CD4-positive, alpha-beta T cell treated with Interleukin-17A for 1 hour (primary cell): ENCODE measurements around the gene SPHK1.
A peak's percentile ranks its signal among the peaks of the same experiment; 100 is the strongest.

Experiments used
- DNase-seq: peaks from one replicate; pipeline ENCODE4 v3.0.0-alpha.2; 2020

SPHK1 gene

GRCh38 chr17:76410328-76410965 lies 26.0 kb downstream of the SPHK1 start:
- no peak for DNase-seq

- DNase-seq = no peak
These were observed 26.8 kb downstream of the SPHK1 start for GRCh38 chr17:76411247-76411646.

GRCh38 chr17:76414334-76415295 lies 30.2 kb downstream of the SPHK1 start:
- DNase-seq = no peak

- no peak for DNase-seq
These were observed 31.4 kb downstream of the SPHK1 start for GRCh38 chr17:76415786-76416185.

GRCh38 chr17:76416457-76416856 lies 32.0 kb downstream of the SPHK1 start:
- no peak for DNase-seq

GRCh38 chr17:76416899-76417298 lies 32.5 kb downstream of the SPHK1 start:
- DNase-seq = no peak

- DNase-seq = no peak
These were observed 33.2 kb downstream of the SPHK1 start for GRCh38 chr17:76417499-76418143.

- DNase-seq = no peak
These were observed 35.3 kb downstream of the SPHK1 start for GRCh38 chr17:76419576-76420260.

- DNase-seq = no peak
These were observed 36.1 kb downstream of the SPHK1 start for GRCh38 chr17:76420356-76421043.

- no peak for DNase-seq
These were observed 36.6 kb downstream of the SPHK1 start for GRCh38 chr17:76421044-76421407.

- DNase-seq = no peak
These were observed 38.0 kb downstream of the SPHK1 start for GRCh38 chr17:76422406-76422805.

- DNase-seq = no peak
These were observed 38.5 kb downstream of the SPHK1 start for GRCh38 chr17:76422860-76423259.

GRCh38 chr17:76426853-76427252 lies 42.4 kb downstream of the SPHK1 start:
- DNase-seq = no peak

- no peak for DNase-seq
These were observed 43.3 kb downstream of the SPHK1 start for GRCh38 chr17:76427501-76428231.

- DNase-seq = no peak
These were observed 44.1 kb downstream of the SPHK1 start for GRCh38 chr17:76428511-76428910.

- no peak for DNase-seq
These were observed 47.1 kb downstream of the SPHK1 start for GRCh38 chr17:76431509-76431908.

GRCh38 chr17:76432004-76432403 lies 47.6 kb downstream of the SPHK1 start:
- no peak for DNase-seq

- peak; percentile 8 for DNase-seq
These were observed 48.4 kb downstream of the SPHK1 start for GRCh38 chr17:76432712-76433336.

- DNase-seq = no peak
These were observed 49.3 kb downstream of the SPHK1 start for GRCh38 chr17:76433693-76434092.

GRCh38 chr17:76434870-76435269 lies 50.5 kb downstream of the SPHK1 start:
- DNase-seq = no peak

GRCh38 chr17:76435751-76436150 lies 51.3 kb downstream of the SPHK1 start:
- no peak for DNase-seq
